HEK293 (cell line): ENCODE results near the gene MME.

Experiments
- CTCF ChIA-PET: fragments of 350-600 bp; formaldehyde crosslinking; extraction: SDS; loops from one replicate; lab custom pipeline; 2021; ENCODE audit warnings: antibody characterized with exemption; lab: Yijun Ruan, JAX
- POLR2A ChIA-PET: fragments of 300-600 bp; formaldehyde crosslinking; extraction: SDS; loops from one replicate; lab custom pipeline; 2020; ENCODE audit warnings: antibody characterized with exemption, inconsistent platforms; lab: Yijun Ruan, JAX
- H3K27ac ChIP-seq: fragments of 200-500 bp; sonication (Bioruptor generic); 2 replicates; pipeline ENCODE4 v1.5.1; 2014; ENCODE audit warnings: low read depth, low read length, control low read depth, inconsistent platforms; ENCODE audit errors: extremely low read depth
- H3K36me3 ChIP-seq, 2 experiments: fragments of 200-500 bp in 1 of 2; sonication (Bioruptor generic) in 1 of 2; 1 replicate in 1 of 2; 2 replicates in 1 of 2; pipeline ENCODE4 v1.5.1; 2014 to 2017; ENCODE audit warnings: inconsistent platforms in 2 of 2, low read length in 2 of 2; ENCODE audit not compliant: control insufficient read depth in 2 of 2, insufficient read depth in 1 of 2
- H3K4me1 ChIP-seq: fragments of 200-500 bp; sonication (Bioruptor generic); 2 replicates; pipeline ENCODE4 v1.5.1; 2014; ENCODE audit warnings: mild to moderate bottlenecking, low read length, inconsistent platforms; ENCODE audit not compliant: control insufficient read depth, insufficient read depth
- H3K4me3 ChIP-seq: 2 replicates; pipeline ENCODE4 v1.5.1; 2011; ENCODE audit warnings: low read depth, mild to moderate bottlenecking, control low read depth, low read length, moderate library complexity
- H3K9me3 ChIP-seq: fragments of 200-500 bp; sonication (Bioruptor generic); 2 replicates; pipeline ENCODE4 v1.5.1; 2014; ENCODE audit warnings: low read depth, low read length, inconsistent platforms; ENCODE audit not compliant: control insufficient read depth, insufficient read depth
- HOXC10 ChIP-seq: sonication (generic); formaldehyde crosslinking; IDR thresholded peaks from 2 replicates; pipeline ENCODE4 v1.8.1; 2023; ENCODE audit warnings: mild to moderate bottlenecking, missing genetic modification reagents
- IKZF3 ChIP-seq: fragments of 450-650 bp; IDR thresholded peaks from 2 replicates; pipeline ENCODE4 v1.5.0; 2018; ENCODE audit warnings: missing biosample characterization, mild to moderate bottlenecking, missing genetic modification characterization, moderate library complexity
- KLF7 ChIP-seq: fragments of 450-650 bp; formaldehyde crosslinking; IDR thresholded peaks from 2 replicates; pipeline ENCODE4 v1.5.1; 2016; ENCODE audit warnings: missing biosample characterization, missing genetic modification characterization, borderline replicate concordance
- MEIS1 ChIP-seq: sonication (generic); formaldehyde crosslinking; IDR thresholded peaks from 2 replicates; pipeline ENCODE4 v1.8.1; 2022; ENCODE audit warnings: missing genetic modification reagents, mild to moderate bottlenecking, borderline replicate concordance
- PRDM1 ChIP-seq: fragments of 450-650 bp; formaldehyde crosslinking; IDR thresholded peaks from 2 replicates; pipeline ENCODE4; 2016; ENCODE audit warnings: missing biosample characterization, missing genetic modification characterization
- RBAK ChIP-seq: fragments of 450-650 bp; formaldehyde crosslinking; IDR thresholded peaks from 2 replicates; pipeline ENCODE4 v1.5.1; 2016; ENCODE audit warnings: missing biosample characterization, missing genetic modification characterization
- SP3 ChIP-seq: fragments of 450-650 bp; formaldehyde crosslinking; IDR thresholded peaks from 2 replicates; pipeline ENCODE4 v1.5.1; 2016; ENCODE audit warnings: missing biosample characterization, missing genetic modification characterization
- TRIM28 ChIP-seq: IDR thresholded peaks from 2 replicates; pipeline ENCODE4 v1.6.1; 2011; ENCODE audit warnings: low read length, control low read depth, borderline replicate concordance
- ZBTB17 ChIP-seq: fragments of 450-650 bp; formaldehyde crosslinking; IDR thresholded peaks from 2 replicates; pipeline ENCODE4 v1.5.1; 2016; ENCODE audit warnings: missing biosample characterization, missing genetic modification characterization
- ZFP37 ChIP-seq: fragments of 450-650 bp; formaldehyde crosslinking; IDR thresholded peaks from 2 replicates; pipeline ENCODE4 v1.5.1; 2016; ENCODE audit warnings: missing biosample characterization, missing genetic modification characterization
- ZNF19 ChIP-seq: fragments of 450-650 bp; formaldehyde crosslinking; IDR thresholded peaks from 2 replicates; pipeline ENCODE4; 2016; ENCODE audit warnings: missing biosample characterization, missing genetic modification characterization, low read depth
- ZNF366 ChIP-seq: fragments of 450-650 bp; formaldehyde crosslinking; conservative IDR thresholded peaks from 2 replicates; pipeline ENCODE4 v1.5.1; 2016; ENCODE audit warnings: missing biosample characterization, missing genetic modification characterization
- ZNF521 ChIP-seq: fragments of 450-650 bp; formaldehyde crosslinking; IDR thresholded peaks from 2 replicates; pipeline ENCODE4 v1.5.1; 2017; ENCODE audit warnings: missing biosample characterization, mild to moderate bottlenecking, missing genetic modification characterization
- ZNF600 ChIP-seq: fragments of 450-650 bp; formaldehyde crosslinking; IDR thresholded peaks from 2 replicates; pipeline ENCODE4 v1.5.1; 2016; ENCODE audit warnings: missing biosample characterization, missing genetic modification characterization
- ZNF623 ChIP-seq: fragments of 450-650 bp; formaldehyde crosslinking; IDR thresholded peaks from 2 replicates; pipeline ENCODE4 v1.5.1; 2016; ENCODE audit warnings: missing biosample characterization, missing genetic modification characterization
- ZNF785 ChIP-seq: fragments of 450-650 bp; formaldehyde crosslinking; IDR thresholded peaks from 2 replicates; pipeline ENCODE4 v1.5.1; 2016; ENCODE audit warnings: missing biosample characterization, missing genetic modification characterization
- ZSCAN16 ChIP-seq: fragments of 450-650 bp; formaldehyde crosslinking; IDR thresholded peaks from 2 replicates; pipeline ENCODE4 v1.5.1; 2016; ENCODE audit warnings: missing biosample characterization, missing genetic modification characterization
- TF ChIP-seq, protein P1 (sequence below): fragments of 450-650 bp; formaldehyde crosslinking; optimal IDR thresholded peaks from 2 replicates; pipeline ENCODE3; 2016; ENCODE audit warnings: missing biosample characterization, mild to moderate bottlenecking, missing genetic modification characterization
- TF ChIP-seq, protein P2 (sequence below): fragments of 450-650 bp; formaldehyde crosslinking; IDR thresholded peaks from 2 replicates; pipeline ENCODE4 v1.5.1; 2016; ENCODE audit warnings: missing biosample characterization, missing genetic modification characterization
- TF ChIP-seq, protein P3 (sequence below): fragments of 450-650 bp; formaldehyde crosslinking; IDR thresholded peaks from 2 replicates; pipeline ENCODE4 v1.5.1; 2017; ENCODE audit warnings: missing biosample characterization, missing genetic modification characterization

Gene MME

DNA sequence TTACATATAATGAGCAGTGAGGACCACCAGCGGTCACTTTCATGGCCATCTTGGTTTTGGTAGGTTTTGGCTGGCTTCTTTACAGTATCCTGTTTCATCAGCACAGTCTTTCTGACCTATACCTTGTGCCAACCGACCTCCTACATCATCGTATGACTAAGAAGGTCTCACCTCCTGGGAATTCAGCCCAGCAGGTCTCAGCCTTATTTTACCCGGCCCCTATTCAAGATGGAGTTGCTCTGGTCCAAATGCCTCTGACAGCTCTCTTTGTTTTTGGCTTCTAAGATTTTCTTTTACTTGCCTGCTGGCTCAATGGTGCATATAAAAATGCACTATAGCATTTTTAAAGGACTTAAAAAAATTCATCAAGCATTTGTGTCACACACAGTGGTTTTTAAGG is 3.2 kb upstream of the MME start:
- TF ChIP-seq ZFP37 (tag by site-specific recombination), result no peak
- TF ChIP-seq, protein P1, sequence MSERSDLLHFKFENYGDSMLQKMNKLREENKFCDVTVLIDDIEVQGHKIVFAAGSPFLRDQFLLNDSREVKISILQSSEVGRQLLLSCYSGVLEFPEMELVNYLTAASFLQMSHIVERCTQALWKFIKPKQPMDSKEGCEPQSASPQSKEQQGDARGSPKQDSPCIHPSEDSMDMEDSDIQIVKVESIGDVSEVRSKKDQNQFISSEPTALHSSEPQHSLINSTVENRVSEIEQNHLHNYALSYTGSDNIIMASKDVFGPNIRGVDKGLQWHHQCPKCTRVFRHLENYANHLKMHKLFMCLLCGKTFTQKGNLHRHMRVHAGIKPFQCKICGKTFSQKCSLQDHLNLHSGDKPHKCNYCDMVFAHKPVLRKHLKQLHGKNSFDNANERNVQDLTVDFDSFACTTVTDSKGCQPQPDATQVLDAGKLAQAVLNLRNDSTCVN, result no peak
- H3K27ac ChIP-seq, result no peak overlapping the region
- POLR2A ChIA-PET, result no interaction called here

DNA sequence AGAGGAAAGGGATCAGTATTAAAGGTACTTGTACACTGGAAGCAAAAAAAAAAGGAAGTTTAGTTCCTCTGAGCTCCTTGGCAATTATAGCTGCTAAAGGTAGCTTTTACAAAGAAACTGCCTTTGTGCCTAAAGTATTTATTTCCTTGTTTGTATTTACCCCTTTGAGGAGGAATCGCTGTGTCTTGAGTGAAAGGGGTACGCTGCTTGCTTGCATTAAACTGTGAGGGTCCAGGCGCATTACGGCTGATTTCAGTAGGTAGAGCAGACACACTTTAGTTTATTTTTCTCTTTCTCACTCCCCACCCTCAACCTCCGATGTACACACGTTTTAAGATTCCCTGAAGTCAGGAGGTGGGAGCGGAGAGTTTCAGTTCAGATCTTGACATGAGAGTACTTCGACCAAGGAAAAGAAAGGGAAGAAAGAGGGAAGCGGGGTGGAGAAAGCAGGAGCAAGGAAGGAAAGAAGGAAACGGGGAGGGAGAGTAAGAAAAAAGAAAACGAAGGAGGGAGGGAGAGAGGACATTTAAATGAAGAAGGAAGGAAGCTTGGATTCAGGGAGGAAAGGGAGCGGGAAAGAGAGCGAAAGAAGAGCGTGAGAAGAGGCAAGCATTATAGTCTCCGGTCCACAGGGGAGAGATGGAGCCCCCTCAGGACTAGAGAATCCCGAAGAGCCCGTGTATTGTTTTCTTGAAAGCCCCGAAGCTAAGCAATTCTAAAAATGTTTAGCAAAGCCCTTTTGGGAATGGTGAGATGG is 1.2 kb upstream of the MME start:
- ChIA-PET CTCF (interaction anchor here (0.6 kb wide), 1 partner anchor 233 kb away, joined by 4 read pairs; no protein-coding TSS in a partner anchor), POLR2A (no interaction called here)
- TF ChIP-seq, protein P1, result no peak
- peak; percentile 73 for TF ChIP-seq ZNF366 (tag by site-specific recombination)
- peak; percentile 23; the same call in 1 of the 2 replicates for TF ChIP-seq ZBTB17
- no peak for TF ChIP-seq MEIS1 (CRISPR knock-in tag)
- TF ChIP-seq PRDM1, result peak; percentile 96
- TF ChIP-seq, protein P2, sequence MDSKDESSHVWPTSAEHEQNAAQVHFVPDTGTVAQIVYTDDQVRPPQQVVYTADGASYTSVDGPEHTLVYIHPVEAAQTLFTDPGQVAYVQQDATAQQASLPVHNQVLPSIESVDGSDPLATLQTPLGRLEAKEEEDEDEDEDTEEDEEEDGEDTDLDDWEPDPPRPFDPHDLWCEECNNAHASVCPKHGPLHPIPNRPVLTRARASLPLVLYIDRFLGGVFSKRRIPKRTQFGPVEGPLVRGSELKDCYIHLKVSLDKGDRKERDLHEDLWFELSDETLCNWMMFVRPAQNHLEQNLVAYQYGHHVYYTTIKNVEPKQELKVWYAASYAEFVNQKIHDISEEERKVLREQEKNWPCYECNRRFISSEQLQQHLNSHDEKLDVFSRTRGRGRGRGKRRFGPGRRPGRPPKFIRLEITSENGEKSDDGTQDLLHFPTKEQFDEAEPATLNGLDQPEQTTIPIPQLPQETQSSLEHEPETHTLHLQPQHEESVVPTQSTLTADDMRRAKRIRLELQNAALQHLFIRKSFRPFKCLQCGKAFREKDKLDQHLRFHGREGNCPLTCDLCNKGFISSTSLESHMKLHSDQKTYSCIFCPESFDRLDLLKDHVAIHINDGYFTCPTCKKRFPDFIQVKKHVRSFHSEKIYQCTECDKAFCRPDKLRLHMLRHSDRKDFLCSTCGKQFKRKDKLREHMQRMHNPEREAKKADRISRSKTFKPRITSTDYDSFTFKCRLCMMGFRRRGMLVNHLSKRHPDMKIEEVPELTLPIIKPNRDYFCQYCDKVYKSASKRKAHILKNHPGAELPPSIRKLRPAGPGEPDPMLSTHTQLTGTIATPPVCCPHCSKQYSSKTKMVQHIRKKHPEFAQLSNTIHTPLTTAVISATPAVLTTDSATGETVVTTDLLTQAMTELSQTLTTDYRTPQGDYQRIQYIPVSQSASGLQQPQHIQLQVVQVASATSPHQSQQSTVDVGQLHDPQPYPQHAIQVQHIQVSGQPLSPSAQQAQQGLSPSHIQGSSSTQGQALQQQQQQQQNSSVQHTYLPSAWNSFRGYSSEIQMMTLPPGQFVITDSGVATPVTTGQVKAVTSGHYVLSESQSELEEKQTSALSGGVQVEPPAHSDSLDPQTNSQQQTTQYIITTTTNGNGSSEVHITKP (tag by site-specific recombination), result peak; percentile 79
- no peak for TF ChIP-seq KLF7 (tag by site-specific recombination)
- peak overlapping the region; percentile 72 for H3K4me3 ChIP-seq
- H3K9me3 ChIP-seq, result no peaks in the 10 kb centered on the region
- H3K36me3 ChIP-seq, result no peaks in the 10 kb centered on the region
- H3K4me1 ChIP-seq, result no peaks in the 10 kb centered on the region
- no peak overlapping the region for H3K27ac ChIP-seq

More for the DNA sequence above, 3.2 kb upstream of the MME start:
- CTCF ChIA-PET, result no interaction called here
- Histone ChIP-seq H3K4me3 (no peak overlapping the region), H3K36me3 (no peaks in the 10 kb centered on the region), H3K9me3 (no peaks in the 10 kb centered on the region), H3K4me1 (no peaks in the 10 kb centered on the region)

DNA sequence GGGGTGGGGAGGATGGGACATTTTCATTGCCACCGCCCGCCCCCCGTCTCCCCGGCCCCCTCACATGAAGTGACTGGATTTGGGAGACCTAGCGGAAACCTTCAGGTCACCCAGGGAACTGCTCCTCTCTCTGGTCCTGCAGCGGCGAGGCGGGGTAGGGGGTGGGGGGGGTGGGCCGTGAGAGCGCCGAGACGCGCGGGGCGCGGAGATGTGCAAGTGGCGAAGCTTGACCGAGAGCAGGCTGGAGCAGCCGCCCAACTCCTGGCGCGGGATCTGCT is 712 bp upstream of the MME start:
- no peaks in the 10 kb centered on the region for H3K4me1 ChIP-seq
- peak overlapping the region; percentile 72 for H3K4me3 ChIP-seq
- H3K36me3 ChIP-seq, result no peaks in the 10 kb centered on the region
- TF ChIP-seq, protein P3, sequence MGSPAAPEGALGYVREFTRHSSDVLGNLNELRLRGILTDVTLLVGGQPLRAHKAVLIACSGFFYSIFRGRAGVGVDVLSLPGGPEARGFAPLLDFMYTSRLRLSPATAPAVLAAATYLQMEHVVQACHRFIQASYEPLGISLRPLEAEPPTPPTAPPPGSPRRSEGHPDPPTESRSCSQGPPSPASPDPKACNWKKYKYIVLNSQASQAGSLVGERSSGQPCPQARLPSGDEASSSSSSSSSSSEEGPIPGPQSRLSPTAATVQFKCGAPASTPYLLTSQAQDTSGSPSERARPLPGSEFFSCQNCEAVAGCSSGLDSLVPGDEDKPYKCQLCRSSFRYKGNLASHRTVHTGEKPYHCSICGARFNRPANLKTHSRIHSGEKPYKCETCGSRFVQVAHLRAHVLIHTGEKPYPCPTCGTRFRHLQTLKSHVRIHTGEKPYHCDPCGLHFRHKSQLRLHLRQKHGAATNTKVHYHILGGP, result no peak
- no peak for TF ChIP-seq ZNF521 (tag by site-specific recombination)
- TF ChIP-seq TRIM28, result no peak
- TF ChIP-seq RBAK, result no peak
- TF ChIP-seq SP3 (tag by site-specific recombination), result no peak
- no peak for TF ChIP-seq ZSCAN16 (tag by site-specific recombination)
- TF ChIP-seq IKZF3 (tag by site-specific recombination), result no peak
- no peak for TF ChIP-seq ZNF600
- no peak for TF ChIP-seq ZNF623 (tag by site-specific recombination)
- TF ChIP-seq ZNF785 (tag by site-specific recombination), result no peak
- no peak for TF ChIP-seq HOXC10 (CRISPR knock-in tag)
- no peak for TF ChIP-seq ZNF19 (tag by site-specific recombination)
- H3K27ac ChIP-seq, result no peak overlapping the region
- ChIA-PET POLR2A (no interaction called here), CTCF (no interaction called here)
- no peaks in the 10 kb centered on the region for H3K9me3 ChIP-seq
